Activated CD4-positive, CD25-positive, alpha-beta regulatory T cell (primary cell): ENCODE measurements around the gene ZNF574.

ENCODE experiments used
- DNase-seq, 4 experiments: peaks; one replicate each; lab custom pipeline; 2025; lab: John Stamatoyannopoulos, UW

The ZNF574 gene

DNA sequence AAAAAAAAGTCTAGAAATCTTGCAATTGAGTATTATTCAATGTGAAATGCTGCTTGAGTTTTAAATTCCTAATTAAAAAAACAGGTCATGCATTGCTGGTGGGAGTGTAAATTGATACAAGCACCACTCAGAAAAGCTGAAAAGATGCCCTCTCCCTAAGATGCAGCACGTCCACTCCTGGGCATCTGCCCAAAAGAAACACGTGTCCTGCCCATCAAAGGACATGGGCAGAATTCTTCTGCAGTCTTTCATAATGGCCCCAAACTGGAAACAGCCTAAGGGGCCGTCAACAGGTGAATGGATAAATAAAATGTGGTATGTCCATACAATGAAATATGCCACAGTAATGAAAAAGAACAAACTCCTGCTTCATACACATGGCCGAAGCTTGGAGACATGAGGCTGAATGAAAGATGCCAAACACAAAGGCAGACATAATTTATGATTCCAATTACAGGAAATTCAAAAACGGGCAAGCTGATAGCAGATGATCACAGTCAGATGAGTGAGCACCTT lies 48.5 kb downstream of the ZNF574 start:
- DNase-seq, result no peak

DNA sequence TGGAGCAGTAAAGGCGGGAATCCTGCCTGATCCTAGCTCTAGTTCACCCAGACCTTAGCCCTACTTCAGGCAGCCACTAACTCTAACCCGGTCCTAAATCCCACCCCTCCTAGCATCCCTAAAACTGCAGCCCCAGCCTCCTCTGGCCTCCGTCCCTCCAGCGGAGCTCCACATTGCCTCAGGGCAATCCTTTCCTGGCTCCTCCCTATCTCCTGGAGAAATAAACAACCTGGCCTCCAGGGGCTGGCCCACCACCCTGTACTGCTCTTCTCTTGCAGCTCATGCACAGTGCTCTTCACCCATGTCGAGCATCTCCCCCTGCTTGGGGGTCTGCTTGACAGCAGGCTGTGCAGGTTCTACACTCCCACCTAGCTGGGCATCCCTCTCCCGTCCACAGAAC lies 49.6 kb downstream of the ZNF574 start:
- DNase-seq, result no peak

DNA sequence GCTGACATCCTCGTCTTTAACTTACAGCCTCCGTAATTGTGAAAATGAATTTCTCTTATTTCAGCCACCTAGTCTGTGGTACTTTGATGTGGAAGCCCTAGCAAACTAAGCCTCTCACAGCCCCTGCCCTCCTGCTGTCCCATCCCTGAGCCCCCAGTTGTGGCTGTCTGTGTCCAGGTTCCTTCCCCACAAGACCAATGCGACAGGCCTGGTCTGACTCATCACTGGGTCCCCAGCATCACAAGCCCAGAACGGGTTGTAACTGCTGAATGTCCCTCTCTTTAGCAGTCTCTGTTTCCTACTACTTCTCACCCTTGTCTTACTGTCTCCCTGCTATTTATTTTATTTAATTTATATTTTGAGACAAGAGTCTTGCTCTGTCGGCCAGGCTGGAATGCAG lies 50.6 kb downstream of the ZNF574 start:
- no peak for DNase-seq

DNA sequence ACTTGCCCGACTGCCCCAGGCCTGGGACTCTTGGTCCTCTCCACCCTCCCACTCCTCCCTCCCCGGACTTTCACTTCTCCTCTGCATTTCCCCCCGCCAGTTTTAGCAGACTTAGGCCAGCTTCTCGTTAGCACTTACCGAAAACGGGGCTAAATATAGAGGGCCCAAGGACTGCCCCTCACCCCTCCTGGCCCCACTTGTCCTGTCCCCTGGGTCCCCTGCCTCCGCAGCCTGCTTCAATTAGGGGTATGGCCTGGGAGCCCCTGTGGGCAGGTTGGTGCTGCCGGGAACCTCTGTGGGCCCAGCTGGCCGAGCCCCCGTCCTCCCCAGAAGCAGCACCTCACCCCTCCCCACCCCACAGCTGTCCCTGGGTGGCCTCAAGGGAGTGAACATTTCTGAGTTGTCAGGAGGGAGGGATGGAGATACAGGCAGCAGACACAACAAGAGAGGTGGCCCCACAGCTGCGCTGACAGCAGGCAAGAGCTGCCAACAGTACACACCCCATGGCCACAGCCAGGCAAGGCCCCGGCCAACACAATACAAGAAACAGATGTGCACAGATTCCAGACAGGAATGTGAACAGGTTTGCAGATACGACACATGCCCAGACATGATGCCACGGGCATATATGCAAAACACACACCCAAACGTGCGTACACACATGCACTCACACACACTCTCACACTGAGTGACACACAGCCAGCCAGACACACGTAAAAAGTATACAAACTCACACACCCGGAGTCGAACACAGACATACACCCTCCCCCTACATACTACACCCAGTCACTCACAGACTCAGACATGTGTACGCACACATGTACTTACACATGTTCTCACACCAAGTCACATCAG lies 53.7 kb downstream of the ZNF574 start:
- DNase-seq, result no peak

DNA sequence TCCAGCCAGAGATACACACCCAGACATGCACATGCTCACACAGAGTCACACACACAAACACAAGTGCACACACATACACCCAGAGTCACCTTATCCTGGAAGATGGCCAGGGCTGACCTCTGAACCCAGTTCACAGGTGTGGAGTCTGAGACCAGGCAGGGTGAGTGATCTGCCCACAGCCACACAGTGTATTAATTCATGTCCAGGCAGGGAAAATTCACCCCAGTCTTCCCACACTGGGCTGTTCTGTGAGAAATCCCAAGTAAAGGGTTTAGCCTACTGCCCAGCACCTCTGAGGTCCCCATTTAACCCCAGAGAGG lies 54.2 kb downstream of the ZNF574 start:
- no peak for DNase-seq
